KOPT-K1 (cell line): ENCODE measurements around the gene UGT1A7.

ENCODE experiments used
- H3K27ac ChIP-seq: fragments of 200-600 bp; sonication (generic); 2 replicates; pipeline ENCODE4 v1.5.1; 2016; ENCODE audit warnings: antibody characterized with exemption, mild to moderate bottlenecking, low read depth, low read length; ENCODE audit not compliant: poor library complexity, severe bottlenecking
- H3K36me3 ChIP-seq: fragments of 200-600 bp; sonication (generic); 2 replicates; pipeline ENCODE4 v1.5.1; 2017; ENCODE audit warnings: antibody characterized with exemption, mild to moderate bottlenecking, low read length, moderate library complexity; ENCODE audit not compliant: insufficient read depth
- H3K9me3 ChIP-seq: fragments of 200-600 bp; sonication (generic); 2 replicates; pipeline ENCODE4 v1.5.1; 2017; ENCODE audit warnings: antibody characterized with exemption, low read length, mild to moderate bottlenecking; ENCODE audit not compliant: insufficient read depth, poor library complexity, severe bottlenecking

Gene UGT1A7

DNA sequence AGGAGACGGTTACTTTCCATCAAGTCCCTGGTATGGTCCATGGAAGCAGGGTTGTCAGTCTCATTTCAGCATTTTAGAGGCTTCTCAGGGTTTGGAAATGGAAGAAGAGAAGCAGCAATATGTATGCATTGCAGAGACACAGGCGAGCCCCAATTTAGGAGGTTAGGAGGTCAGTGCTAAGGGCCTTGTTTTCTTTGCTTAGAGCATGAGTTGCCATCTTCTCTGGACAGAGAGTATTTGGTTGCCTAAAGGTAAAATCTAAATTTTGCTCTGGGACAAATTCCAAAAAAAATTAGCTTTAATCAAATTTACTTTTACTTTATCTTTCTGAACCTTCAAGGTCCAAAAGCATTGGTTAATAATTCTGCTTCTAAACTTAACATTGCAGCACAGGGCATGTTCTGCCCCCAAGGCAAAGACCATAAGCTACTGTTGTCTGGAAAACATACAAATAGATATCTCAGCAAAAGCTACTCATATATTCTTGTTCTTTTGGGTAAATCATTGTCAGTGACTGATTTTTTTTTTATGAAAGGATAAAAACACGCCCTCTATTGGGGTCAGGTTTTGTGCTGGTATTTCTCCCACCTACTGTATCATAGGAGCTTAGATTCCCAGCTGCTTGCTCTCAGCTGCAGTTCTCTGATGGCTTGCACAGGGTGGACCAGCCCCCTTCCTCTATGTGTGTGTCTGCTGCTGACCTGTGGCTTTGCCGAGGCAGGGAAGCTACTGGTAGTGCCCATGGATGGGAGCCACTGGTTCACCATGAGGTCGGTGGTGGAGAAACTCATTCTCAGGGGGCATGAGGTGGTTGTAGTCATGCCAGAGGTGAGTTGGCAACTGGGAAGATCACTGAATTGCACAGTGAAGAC, 10.2 kb upstream of the UGT1A7 start, which contains the start of gene UGT1A9:
Gene UGT1A9, plus strand, starts transcription at position 609 of the 872 bp plus-strand sequence. Its CDS starts 37 bp downstream, at position 646.
- no peaks in the 10 kb centered on the region for H3K36me3 ChIP-seq
- no peaks in the 10 kb centered on the region for H3K9me3 ChIP-seq
- no peak within 1 kb of the TSS for H3K27ac ChIP-seq

DNA sequence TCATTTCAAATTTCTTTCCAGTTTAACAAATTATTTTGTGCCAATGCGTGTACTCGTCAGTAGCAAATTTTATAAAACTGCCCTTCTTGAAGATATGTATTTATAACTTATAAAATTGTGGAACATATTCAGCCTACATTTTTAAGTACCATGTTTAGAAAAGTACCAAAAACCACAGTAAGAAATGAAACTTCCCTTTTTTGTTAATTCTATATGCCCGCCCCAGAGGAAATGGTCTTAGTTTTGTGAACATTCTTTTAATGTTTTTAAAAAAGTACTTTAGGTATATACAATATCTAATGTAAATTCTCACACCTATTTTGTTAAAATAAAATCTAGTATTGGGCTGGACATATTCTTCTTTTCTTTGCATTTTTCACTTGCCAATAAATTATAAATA, 8.8 kb upstream of the UGT1A7 start:
- Histone ChIP-seq H3K27ac (no peak overlapping the region), H3K36me3 (no peaks in the 10 kb centered on the region), H3K9me3 (no peaks in the 10 kb centered on the region)

DNA sequence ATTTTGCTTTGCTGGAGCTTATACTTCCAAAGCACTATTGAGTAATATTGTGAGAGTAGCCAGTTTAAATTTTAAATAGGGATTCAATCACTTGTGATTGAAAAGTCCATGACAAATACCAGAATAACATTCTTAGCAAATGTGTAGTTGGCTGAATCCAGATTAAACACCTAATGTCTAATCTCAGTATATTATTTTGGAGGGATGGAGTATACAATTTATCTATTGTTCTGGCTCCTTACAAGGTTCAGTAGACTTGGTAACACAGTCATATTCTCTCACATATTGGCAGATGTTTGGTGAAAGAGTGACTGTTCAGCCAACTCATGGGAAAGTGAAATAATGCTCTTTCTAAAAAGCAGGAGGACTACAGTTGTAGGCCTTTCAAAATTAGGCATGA, 7.8 kb upstream of the UGT1A7 start:
- Histone ChIP-seq H3K9me3 (no peaks in the 10 kb centered on the region), H3K36me3 (no peaks in the 10 kb centered on the region), H3K27ac (no peak overlapping the region)

DNA sequence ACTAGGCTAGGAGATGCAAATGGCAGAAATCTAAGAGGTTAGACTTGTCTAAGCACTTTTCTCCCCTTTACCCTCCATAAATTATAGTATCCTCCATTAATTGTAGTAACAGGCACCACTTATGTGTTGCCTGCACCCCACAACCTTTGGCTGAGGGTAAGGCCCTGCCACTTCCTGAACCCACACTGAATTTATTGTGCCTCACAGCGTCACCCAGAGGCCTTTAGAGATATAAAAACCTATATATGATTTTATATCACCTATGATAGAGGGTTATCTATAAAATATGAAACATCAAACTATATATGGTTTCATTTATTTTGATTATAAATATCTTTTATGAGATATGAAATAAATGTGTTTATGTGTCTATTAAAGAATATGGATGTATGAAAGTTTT, 7.4 kb upstream of the UGT1A7 start:
- Histone ChIP-seq H3K27ac (no peak overlapping the region), H3K9me3 (no peaks in the 10 kb centered on the region), H3K36me3 (no peaks in the 10 kb centered on the region)

GRCh38 chr2:233674995-233675394, 6.7 kb upstream of the UGT1A7 start:
- Histone ChIP-seq H3K36me3 (no peaks in the 10 kb centered on the region), H3K9me3 (no peaks in the 10 kb centered on the region), H3K27ac (no peak overlapping the region)

GRCh38 chr2:233676046-233676445, 5.7 kb upstream of the UGT1A7 start:
- Histone ChIP-seq H3K27ac (no peak overlapping the region), H3K36me3 (no peaks in the 10 kb centered on the region), H3K9me3 (no peaks in the 10 kb centered on the region)

GRCh38 chr2:233679196-233679595, 2.5 kb upstream of the UGT1A7 start:
- Histone ChIP-seq H3K36me3 (no peaks in the 10 kb centered on the region), H3K9me3 (no peaks in the 10 kb centered on the region), H3K27ac (no peak overlapping the region)

GRCh38 chr2:233680361-233681045, 1.2 kb upstream of the UGT1A7 start:
- Histone ChIP-seq H3K36me3 (no peaks in the 10 kb centered on the region), H3K27ac (no peak overlapping the region), H3K9me3 (no peaks in the 10 kb centered on the region)

GRCh38 chr2:233684640-233685039, 2.9 kb downstream of the UGT1A7 start:
- no peak overlapping the region for H3K27ac ChIP-seq

DNA sequence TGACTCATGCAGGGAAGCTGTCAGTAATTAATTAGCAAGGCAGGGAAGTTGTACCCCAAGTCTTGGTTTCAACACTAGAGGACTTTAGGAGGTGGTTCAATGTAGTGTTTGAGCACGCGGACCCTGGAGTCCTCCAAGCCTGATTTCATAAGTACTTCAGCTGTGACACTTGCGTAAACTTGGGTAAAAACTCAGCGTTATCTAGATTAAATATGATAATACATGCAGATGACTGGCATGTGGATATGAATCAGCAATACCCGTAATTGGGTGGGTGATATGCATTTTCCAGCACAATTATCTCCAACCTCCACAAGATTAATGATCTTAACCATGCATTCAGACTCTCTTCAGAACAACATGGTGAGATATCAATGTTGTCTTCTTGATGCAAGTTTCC, 5.2 kb downstream of the UGT1A7 start:
- H3K27ac ChIP-seq, result no peak overlapping the region
- no peaks in the 10 kb centered on the region for H3K9me3 ChIP-seq
- H3K36me3 ChIP-seq, result no peaks in the 10 kb centered on the region

More at GRCh38 chr2:233684640-233685039, 2.9 kb downstream of the UGT1A7 start:
- Histone ChIP-seq H3K36me3 (no peaks in the 10 kb centered on the region), H3K9me3 (no peaks in the 10 kb centered on the region)

DNA sequence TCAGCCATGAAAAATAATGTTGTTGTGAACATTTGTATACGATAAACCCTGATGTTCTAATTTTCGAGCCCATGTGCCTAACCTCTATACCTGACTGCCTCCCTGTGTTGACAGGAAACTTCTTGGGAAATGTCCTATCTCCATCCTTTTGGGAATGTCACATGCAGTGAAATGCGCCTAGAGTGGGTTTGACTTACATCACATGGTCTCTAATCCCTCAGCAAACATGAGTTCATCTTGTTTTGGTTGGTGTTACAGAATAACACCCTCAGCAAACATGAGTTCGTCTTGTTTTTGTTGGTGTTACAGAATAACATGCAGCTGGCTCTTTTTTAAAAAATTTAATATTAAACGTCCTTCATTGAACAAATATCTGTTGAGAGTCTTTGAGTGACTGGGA, 6.6 kb downstream of the UGT1A7 start:
- no peaks in the 10 kb centered on the region for H3K9me3 ChIP-seq
- no peaks in the 10 kb centered on the region for H3K36me3 ChIP-seq
- no peak overlapping the region for H3K27ac ChIP-seq

- no peaks in the 10 kb centered on the region for H3K9me3 ChIP-seq
- H3K36me3 ChIP-seq, result no peaks in the 10 kb centered on the region
- no peak overlapping the region for H3K27ac ChIP-seq
These were observed 7.3 kb downstream of the UGT1A7 start for GRCh38 chr2:233689031-233689430.

DNA sequence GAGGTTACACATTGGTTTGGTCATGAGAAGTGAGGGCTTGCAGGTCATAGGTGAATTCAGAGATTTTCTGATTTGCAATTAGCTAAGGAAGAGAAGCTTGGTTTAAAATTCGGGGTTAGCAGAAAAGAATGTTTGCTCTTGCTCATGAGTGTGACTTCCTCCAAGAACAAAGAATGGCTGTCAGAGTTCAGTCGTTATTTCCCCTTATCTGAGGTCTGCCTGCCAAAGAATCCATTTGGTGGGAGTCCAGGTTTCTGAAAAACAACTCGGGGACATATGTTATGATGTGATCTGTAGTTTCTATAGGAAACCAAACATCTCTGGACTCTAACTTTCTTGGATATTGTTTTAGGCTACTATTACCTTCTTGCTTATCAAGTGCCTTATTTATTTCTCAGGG, 7.8 kb downstream of the UGT1A7 start:
- Histone ChIP-seq H3K9me3 (no peaks in the 10 kb centered on the region), H3K36me3 (no peaks in the 10 kb centered on the region), H3K27ac (no peak overlapping the region)

GRCh38 chr2:233690444-233690843, 8.7 kb downstream of the UGT1A7 start:
- no peaks in the 10 kb centered on the region for H3K9me3 ChIP-seq
- H3K36me3 ChIP-seq, result no peaks in the 10 kb centered on the region
- no peak overlapping the region for H3K27ac ChIP-seq

DNA sequence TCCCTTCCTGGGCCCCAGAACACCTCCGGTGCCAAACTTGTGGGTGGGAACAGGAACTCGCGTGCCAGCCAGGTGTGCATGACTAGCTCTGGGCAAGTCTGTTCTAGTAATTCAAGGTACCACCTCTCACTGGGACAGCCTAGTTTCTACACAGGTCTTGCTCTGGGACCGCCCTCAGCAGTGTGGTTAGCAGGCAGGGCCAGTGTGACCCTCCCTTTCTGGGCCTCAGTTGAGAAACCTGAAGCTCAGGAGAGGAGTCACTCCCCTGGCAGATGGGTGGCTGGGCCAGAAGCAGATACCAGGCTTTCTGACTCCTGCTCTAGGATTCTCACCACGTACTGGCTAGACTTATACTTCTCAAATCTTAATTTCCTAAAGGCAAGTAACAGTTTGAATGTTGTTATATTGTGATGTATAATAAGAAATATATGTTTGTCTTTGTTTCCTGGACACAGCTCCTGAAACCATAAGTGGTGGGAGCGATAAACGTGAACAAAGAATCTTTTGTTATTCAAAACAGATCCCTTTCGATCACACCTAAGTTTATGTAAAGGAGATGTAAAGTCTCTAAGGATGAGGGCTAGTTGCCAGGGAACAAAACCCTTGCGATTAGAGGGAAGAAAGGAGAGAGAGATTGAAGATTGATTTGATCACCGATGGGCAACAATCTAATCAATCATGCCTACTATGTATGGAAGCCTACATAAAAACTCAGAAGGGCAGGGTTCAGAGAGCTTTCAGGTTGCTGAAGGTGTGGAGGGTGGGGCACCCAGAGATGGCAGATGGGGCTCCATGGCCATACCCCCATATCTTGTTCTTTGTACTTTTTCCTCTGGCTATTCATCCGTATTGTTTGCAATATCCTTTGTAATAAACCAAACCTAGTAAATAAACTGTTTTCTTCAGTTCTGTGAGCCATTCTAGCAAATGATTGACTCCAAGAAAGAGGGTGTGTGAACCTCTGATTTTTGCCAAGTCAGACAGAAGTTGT, 10.0 kb downstream of the UGT1A7 start:
- H3K36me3 ChIP-seq, result no peaks in the 10 kb centered on the region
- H3K9me3 ChIP-seq, result no peaks in the 10 kb centered on the region
- no peak overlapping the region for H3K27ac ChIP-seq
